ENCODE data around the gene SEMA3C.

The SEMA3C gene

DNA sequence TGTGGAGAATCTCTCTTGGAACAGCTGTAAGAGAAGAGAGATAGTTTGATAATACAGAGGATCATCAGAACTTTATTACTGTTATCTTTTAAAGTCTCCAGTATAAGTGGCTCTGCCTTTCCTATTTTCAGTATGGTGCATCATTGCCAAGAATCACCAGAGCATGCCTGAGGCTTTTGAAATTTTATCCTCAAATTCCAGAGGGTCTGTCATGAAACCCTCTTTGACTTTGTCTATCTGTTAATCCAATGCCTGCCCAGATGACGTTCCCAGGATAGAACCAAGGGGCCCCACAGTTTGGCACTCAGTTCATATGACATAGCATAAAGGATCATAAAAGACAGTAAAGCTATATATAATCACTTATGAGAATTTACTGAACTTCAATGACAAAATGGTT, 35.3 kb upstream of the SEMA3C start:
- TF ChIP-seq CTCF (conservative IDR thresholded peaks at IDR 0.05; ENCODE audit: low read depth, low read length): no peak

GRCh38 chr7:80950550-80950967, 31.7 kb upstream of the SEMA3C start:
- no peak for TF ChIP-seq CTCF (conservative IDR thresholded peaks at IDR 0.05; ENCODE audit: low read depth, low read length)
- no peak for DNase-seq (ENCODE audit: low read depth)
- no peak overlapping the region for H3K4me3 ChIP-seq (ENCODE audit: low read depth, low read length)

More for the DNA sequence above, 35.3 kb upstream of the SEMA3C start:
- no peak overlapping the region for H3K4me3 ChIP-seq (ENCODE audit: low read depth, low read length)
- DNase-seq (ENCODE audit: low read depth): no peak

- H3K4me3 ChIP-seq (ENCODE audit: low read depth, low read length): no peak overlapping the region
- no peak for TF ChIP-seq CTCF (conservative IDR thresholded peaks at IDR 0.05; ENCODE audit: low read depth, low read length)
- DNase-seq (ENCODE audit: low read depth): no peak
Observed at GRCh38 chr7:80949449-80949848, 30.6 kb upstream of the SEMA3C start.

- H3K4me3 ChIP-seq (ENCODE audit: low read depth, low read length): no peak overlapping the region
- no peak for TF ChIP-seq CTCF (conservative IDR thresholded peaks at IDR 0.05; ENCODE audit: low read depth, low read length)
- DNase-seq (ENCODE audit: low read depth): no peak
Observed at GRCh38 chr7:80946858-80947257, 28.0 kb upstream of the SEMA3C start.

DNA sequence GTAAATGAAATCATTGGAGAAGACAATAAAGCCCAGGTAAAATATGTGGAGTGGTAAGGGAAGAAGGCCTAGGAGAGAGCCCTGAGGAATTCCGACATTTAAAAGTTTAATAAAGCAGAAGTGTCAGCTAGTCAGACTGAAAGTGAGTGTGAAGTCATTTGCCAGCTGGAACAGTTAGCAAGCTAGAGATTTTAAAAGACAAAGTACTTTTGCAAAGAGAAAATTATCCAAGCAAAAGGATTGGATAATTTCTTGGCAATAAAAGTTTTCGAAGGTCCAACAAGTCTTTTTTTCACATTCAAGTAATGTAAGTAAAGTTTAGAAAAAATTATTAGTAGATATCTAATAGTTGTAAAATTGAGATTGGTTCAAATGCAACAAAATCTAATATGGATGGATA, 27.1 kb upstream of the SEMA3C start:
- H3K4me3 ChIP-seq (ENCODE audit: low read depth, low read length): no peak overlapping the region
- TF ChIP-seq CTCF (conservative IDR thresholded peaks at IDR 0.05; ENCODE audit: low read depth, low read length): no peak
- DNase-seq (ENCODE audit: low read depth): no peak

- no peak for TF ChIP-seq CTCF (conservative IDR thresholded peaks at IDR 0.05; ENCODE audit: low read depth, low read length)
Observed at GRCh38 chr7:80943342-80943741, 24.5 kb upstream of the SEMA3C start.

GRCh38 chr7:80942261-80943041, 23.6 kb upstream of the SEMA3C start:
- no peak for TF ChIP-seq CTCF (conservative IDR thresholded peaks at IDR 0.05; ENCODE audit: low read depth, low read length)
- no peak overlapping the region for H3K4me3 ChIP-seq (ENCODE audit: low read depth, low read length)
- DNase-seq (ENCODE audit: low read depth): peak; percentile 98

More at GRCh38 chr7:80943342-80943741, 24.5 kb upstream of the SEMA3C start:
- no peak overlapping the region for H3K4me3 ChIP-seq (ENCODE audit: low read depth, low read length)
- no peak for DNase-seq (ENCODE audit: low read depth)

Data from choroid plexus epithelial cell (primary cell).